Neural progenitor cell (in vitro differentiated cells): Measurements from ENCODE around the gene CD63.

Experiments used
- EZH2 ChIP-seq: fragments of 200-600 bp; sonication (generic); IDR thresholded peaks from 2 replicates; pipeline ENCODE4 v1.6.1; 2017; ENCODE audit warnings: antibody characterized with exemption, mild to moderate bottlenecking, moderate library complexity
- EZH2phosphoT487 ChIP-seq: fragments of 200-600 bp; sonication (generic); IDR thresholded peaks from 2 replicates; pipeline ENCODE4 v1.6.1; 2017; ENCODE audit warnings: antibody characterized with exemption
- TF ChIP-seq, protein P1 (sequence below): fragments of 200-600 bp; sonication (generic); IDR thresholded peaks from 2 replicates; pipeline ENCODE4 v1.5.1; 2017; ENCODE audit warnings: antibody characterized with exemption, mild to moderate bottlenecking

DNA sequence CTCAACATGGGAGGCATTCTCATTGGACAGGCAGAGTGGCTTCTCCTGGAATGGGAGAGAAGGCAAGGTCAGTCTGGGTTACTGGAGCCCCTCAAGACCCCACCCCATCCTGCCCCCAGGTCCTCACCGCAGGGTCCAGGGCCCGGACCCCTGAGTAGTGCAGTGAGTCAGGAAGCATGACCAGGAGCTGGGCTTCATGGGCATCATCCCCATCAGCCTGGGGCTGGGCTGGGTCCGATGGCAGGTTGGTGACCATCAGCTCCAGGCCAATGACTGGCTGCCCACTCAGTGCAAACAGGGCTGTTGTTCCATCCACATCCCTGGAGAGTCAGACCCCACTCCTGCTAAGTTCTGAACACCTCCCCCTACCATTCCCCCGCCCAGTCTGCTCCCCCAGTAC, 34.2 kb downstream of the CD63 start:
- TF ChIP-seq, protein P1, sequence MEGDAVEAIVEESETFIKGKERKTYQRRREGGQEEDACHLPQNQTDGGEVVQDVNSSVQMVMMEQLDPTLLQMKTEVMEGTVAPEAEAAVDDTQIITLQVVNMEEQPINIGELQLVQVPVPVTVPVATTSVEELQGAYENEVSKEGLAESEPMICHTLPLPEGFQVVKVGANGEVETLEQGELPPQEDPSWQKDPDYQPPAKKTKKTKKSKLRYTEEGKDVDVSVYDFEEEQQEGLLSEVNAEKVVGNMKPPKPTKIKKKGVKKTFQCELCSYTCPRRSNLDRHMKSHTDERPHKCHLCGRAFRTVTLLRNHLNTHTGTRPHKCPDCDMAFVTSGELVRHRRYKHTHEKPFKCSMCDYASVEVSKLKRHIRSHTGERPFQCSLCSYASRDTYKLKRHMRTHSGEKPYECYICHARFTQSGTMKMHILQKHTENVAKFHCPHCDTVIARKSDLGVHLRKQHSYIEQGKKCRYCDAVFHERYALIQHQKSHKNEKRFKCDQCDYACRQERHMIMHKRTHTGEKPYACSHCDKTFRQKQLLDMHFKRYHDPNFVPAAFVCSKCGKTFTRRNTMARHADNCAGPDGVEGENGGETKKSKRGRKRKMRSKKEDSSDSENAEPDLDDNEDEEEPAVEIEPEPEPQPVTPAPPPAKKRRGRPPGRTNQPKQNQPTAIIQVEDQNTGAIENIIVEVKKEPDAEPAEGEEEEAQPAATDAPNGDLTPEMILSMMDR, result no peak
- TF ChIP-seq EZH2 (no peak), EZH2phosphoT487 (no peak)
